Right ventricle myocardium superior (tissue), 1 donor: ENCODE results near the gene ADGRG4. TPM values are rescaled to one million over a fixed set of nuclear protein-coding genes. Genes with fewer than 3 reads are reported as not detected.
A peak's percentile ranks its signal among the peaks of the same experiment; 100 is the strongest.
"Not testable (repeated sequence)": the region's sequence is repeated elsewhere in the genome, so short reads cannot be mapped to it uniquely, and the experiment has no call there.

Source experiments
- ATAC-seq: fragments of 200-7000 bp; cut with Tn5 transposase; one replicate; pipeline ENCODE4 v1.9.1; 2020; ENCODE audit warnings: mild to moderate bottlenecking; ENCODE audit not compliant: poor library complexity
- DNase-seq: peaks from one replicate; pipeline ENCODE4 v3.0.0-alpha.2; 2020
- intact Hi-C: fragments of 100-400 bp; cut with DNase I; formaldehyde crosslinking; loops from one replicate; pipeline ENCODE4 v1.11.2; 2022
- total RNA-seq: library from RNA; stranded (reverse); fragmentation: NEBNext Ultra II Directional; extraction: Animal tissue kit (Norgen Biotek cat#: 25700); gene quantifications from one replicate; pipeline ENCODE4 v1.2.1, GENCODE V29; 2021
- donor health status: DM: no; HTN: yes; CAD: no; lungs with severe emphysema.

ADGRG4 gene
- total RNA-seq, 1 donor from 2014 or later: not detected

DNA sequence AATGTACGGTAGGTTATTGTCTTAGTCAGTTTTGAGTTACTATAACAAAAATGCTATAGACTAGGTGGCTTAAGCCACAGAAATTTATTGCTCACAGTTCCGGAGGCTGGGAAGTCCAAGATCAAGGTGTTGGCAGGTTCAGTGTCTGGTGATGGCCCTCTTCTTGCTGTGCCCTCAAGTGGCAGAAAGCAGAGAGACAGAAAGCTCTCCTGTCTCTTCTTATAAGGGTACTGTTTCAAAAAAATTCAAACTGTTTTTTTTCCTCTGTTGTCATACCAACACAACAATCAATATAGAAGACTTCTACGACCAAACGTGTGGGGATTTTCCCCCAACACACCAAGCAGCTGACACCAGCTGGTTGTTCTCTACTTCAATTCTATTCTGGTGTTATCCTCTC is 53.4 kb downstream of the ADGRG4 start:
- ATAC-seq (no peak), DNase-seq (no peak)
- intact Hi-C loops: no loop called here

DNA sequence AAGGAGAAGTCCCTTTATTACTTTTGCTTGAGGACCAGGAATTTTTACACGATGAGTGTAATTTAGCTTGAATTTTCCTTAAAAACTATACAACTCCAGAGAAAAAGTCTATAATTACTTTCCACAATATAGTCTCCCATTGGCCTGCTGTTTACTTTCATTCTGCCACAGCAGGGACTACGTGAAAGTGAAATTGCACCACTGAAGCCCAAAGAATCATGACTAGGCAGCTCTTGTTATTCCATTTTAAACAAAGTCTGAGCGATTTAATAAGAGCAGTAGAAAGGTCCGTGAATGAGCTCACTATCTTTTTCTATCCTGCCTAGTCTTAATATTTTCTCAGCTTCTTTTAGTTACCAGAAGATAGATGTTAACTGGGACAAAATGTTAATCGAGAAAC is 68.6 kb downstream of the ADGRG4 start:
- intact Hi-C loops: no loop called here
- ATAC-seq (no peak), DNase-seq (no peak)

DNA sequence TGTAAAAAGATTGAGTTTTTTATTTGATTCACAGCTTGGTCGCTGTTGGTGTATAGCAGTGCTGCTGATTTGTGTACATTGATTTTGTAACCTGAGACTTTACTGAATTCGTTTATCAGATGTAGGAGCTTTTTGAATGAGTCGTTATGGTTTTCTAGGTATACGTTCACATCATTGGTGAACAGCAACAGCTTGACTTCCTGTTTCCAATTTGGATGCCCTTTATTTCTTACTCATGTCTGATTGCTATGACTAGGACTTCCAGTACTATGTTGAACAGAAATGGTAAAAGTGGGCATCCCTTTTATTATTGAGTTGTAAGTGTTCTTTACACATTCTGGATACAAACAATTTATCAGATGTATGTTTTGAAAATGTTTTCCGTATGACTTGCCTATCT is 76.0 kb downstream of the ADGRG4 start:
- intact Hi-C loops: no loop called here
- ATAC-seq: no peak

DNA sequence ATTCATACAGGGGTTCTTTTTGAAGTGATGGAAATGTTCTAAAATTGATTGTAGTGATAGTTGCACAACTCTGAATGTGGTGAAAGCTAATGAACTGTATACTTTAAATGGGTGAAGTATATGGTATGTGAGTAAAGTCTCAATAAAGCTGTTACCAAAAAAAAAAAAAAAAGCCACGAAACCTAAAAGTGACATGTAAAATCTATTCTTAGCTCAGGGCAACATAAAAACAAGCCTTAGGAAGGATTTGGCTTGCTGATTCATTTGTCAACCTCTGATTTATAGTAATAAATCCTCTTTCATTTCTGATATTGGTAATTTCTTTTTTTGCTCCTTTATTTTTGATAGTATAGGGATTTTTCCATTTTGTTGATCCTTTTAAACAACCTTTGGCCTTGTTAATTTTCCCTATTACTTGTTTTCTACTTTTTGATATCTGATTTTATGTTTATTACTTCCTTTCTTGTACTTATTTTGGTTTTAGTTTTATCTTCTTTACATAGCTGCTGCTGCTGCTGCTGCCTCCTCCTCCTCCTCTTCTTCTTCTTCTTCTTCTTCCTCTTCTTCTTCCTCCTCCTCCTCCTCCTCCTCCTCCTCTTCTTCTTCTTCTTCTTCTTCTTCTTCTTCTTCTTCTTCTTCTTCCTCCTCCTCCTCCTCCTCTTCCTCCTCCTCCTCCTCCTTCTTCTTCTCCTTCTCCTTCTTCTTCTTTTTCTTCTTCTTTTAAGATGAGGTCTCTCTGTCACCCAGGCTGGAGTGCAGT is 79.4 kb downstream of the ADGRG4 start:
- intact Hi-C loops: no loop called here
- DNase-seq: no peak
- no peak for ATAC-seq

More for the DNA sequence above, 76.0 kb downstream of the ADGRG4 start:
- DNase-seq: no peak

DNA sequence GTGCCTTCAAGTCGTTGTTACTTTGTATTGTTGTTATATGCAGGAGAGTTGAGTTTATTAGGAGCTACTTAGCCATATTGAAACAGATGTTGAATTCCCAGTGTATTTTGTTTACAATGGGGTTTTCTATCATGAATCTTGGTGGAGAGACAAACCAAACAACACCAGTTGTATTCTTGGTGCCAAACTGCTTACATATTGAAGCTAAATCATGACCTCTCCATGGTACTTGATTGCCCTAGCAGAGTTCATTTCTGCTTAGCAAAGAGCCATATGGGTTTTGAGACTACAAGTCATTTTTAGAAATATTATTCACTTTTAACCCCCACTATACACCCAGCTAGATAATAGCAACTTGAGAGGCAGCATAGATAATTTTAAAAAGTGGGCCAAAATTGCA is 85.4 kb downstream of the ADGRG4 start:
- ATAC-seq (no peak), DNase-seq (no peak)
- intact Hi-C loops: no loop called here

DNA sequence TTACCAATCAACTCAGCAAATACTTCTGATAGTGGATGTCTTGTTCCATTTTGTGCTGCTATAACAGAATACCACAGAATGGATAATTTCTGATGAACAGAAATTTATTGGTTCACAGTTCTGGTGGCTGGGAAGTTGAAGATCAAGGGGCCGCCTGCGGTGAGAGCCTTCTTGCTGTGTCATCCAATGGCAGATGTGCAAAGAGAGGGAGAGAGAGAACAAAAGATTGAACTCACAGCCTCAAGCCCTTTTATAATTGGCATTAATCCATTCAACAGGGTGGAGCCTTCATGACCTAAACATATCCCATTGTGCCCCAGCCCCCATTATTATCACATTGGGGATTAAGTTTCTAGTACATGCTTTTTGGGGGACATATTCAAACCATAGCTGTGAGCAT is 86.1 kb downstream of the ADGRG4 start:
- DNase-seq: no peak
- intact Hi-C loops: no loop called here
- no peak for ATAC-seq

DNA sequence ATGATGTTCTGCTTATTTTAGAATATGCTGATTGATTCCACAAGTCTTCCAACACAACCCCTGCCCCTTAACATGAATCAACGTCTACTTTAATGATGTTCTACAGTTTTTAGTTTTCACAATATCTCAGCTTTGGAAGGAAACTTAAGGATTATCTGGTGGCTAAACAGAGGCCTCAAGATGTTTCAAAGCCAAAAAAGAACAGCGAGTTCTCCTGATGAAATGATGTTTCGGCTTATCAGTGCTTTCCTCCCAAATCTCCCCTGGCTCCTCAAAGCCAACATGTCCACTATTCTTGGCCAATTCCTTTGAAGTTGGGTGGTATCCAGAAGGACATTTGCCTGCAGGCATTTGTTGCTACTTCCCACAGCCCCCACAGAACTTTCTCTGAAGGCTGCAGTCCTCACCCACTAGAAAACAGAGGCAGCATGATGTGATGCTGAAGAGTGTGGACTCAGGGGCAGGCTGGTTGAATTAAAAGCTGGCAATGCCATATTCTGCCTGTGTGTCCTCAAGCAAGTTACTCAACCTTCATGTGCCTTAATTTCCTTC is 87.3 kb downstream of the ADGRG4 start:
- peak; percentile 46 for ATAC-seq
- intact Hi-C loops: no loop called here
- no peak for DNase-seq

DNA sequence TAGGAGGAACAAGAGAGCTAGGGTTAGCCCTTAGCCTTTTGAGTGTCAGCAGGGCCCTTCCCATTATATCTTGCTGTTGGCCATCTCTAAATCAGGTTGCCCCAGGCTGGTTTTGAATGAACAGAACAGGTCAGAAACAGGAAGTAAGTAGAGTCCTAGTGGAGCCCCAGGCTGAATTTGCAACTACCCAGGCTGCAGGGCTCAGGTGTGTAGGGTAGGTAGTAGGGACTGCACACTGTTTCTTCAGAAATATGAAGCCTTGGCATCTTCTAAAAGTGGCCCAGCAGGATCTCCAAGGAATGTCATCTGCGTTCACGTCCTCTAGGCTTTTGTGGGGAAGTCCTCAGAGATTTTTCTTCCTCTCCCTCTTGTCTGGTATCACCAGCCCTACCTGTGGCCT is 90.2 kb downstream of the ADGRG4 start:
- intact Hi-C loops: no loop called here
- DNase-seq (no peak), ATAC-seq (no peak)

DNA sequence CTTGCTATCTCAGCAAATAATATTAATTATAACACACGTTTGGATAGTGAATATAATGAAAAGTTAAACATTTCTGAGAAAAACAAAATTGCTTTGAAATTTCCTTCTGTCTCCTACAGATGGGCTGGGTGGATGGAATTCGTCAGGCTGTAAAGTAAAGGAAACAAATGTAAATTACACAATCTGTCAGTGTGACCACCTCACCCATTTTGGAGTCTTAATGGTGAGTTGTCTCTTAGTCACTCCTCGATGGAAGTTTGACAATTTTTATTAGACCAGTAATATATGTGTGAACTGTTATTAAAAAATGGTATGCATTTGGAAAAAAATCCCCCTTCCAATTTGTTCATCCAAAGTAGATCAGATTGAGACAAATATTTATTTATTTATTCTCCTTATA is 94.5 kb downstream of the ADGRG4 start:
- no peak for DNase-seq
- intact Hi-C loops: no loop called here
- ATAC-seq: no peak

DNA sequence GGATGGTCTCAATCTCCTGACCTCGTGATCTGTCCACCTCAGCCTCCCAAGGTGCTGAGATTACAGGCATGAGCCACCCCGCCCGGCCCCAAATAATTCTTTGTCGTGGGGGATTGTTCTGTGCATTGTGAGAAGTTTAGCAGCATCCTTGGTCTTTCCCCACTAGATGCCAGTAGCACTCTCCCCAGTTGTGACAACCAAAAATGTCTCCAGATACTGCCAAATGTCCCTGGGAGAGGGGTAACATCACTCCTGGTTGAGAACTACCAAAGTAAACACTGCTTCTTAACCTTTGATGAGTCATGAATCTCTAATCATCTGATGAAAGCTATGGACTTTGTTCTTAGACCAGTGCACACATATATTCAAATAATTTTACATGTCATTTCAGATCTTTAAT is 96.2 kb downstream of the ADGRG4 start:
- no peak for ATAC-seq
- intact Hi-C loops: no loop called here
- no peak for DNase-seq

DNA sequence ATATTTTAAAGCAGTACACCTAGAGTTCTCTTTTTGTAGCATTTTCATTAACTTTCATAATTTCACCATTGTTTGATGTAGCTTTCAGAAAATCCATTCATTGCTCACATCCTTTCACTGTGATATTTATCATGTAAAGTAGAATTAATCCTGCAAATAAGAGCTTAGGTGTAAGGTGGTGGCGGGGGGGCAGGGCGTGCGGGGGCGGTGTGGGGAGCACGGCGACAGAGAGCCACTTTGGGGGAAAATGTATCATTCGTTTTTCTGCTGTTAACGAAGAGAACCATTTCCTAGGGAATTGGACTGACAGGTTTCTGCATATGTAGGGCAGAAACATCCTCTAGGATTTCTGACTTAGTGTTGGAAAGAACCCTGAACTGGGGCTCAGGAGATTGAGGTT is 104.4 kb downstream of the ADGRG4 start:
- ATAC-seq (no peak), DNase-seq (no peak)
- intact Hi-C loops: no loop called here

DNA sequence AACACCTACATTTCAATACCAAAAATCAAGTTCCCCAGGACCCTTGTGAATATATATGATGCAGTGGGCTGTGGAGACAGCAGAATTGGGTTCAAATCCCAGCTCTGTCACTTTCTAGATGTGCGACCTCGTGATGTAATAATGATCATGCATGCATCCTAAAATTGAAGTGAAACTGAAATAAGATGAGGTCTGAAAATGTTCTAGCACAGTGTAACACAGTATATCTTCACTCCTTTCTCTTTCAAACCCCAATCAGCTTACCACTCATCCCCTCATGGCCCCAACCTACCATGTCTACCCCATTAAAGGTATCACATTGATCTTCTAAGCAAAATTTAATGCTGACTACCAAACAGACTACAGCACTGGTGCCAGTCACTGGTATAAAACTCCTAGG is 117.0 kb downstream of the ADGRG4 start:
- DNase-seq (no peak), ATAC-seq (no peak)
- intact Hi-C loops: no loop called here

DNA sequence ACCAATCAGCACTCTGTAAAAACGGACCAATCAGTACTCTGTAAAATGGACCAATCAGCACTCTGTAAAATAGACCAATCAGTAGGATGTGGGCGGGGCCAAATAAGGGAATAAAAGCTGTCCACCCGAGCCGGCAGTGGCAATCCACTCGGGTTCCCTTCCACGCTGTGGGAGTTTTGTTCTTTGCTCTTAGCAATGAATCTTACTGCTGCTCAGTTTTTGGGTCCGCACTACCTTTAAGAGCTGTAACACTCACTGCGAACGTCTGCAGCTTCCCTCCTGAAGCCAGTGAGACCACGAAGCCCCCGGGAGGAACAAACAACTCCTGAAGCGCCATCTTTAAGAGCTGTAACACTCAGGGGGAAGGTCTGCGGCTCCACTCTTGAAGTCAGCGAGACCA is 120.6 kb downstream of the ADGRG4 start:
- intact Hi-C loops: no loop called here
- no peak for ATAC-seq
- no peak for DNase-seq

DNA sequence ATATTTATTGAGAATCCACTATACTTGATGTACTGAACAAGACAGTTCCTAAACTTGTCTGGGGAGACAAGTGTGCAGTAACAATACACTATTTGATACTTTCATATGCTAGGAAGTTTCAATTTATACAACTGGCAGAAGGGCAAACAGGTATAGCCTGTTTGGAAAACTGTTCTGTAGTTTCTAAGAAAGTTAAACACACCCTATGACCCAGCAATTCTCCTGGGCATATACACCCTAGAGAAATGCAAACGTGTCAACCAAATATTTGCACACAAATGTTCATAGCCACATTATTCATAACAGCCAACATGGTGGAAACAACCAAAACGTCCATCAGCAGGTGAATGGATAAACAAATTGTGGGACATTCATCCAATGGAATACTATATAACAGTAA is 123.0 kb downstream of the ADGRG4 start:
- DNase-seq (no peak), ATAC-seq (no peak)
- intact Hi-C loops: no loop called here

DNA sequence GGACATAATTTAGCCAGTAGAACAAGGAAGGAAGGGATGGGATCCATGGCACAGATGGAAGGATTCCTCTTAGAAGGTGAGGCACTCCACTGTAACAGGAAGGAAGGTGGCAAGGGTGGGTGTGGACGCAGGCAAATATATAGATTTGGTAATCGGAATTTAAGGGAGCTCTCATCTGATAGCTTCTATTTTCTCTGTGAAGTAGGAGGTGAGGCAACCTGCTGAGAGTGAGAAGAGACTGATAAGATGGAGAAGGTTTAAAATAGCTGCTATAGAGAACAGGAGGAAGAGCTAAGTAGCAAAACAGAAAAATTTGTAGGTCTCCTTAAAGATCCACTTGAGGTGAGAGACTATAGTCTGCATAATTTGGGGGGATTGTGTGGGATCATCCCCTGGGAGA is 125.2 kb downstream of the ADGRG4 start:
- intact Hi-C loops: no loop called here
- ATAC-seq: no peak
- no peak for DNase-seq

DNA sequence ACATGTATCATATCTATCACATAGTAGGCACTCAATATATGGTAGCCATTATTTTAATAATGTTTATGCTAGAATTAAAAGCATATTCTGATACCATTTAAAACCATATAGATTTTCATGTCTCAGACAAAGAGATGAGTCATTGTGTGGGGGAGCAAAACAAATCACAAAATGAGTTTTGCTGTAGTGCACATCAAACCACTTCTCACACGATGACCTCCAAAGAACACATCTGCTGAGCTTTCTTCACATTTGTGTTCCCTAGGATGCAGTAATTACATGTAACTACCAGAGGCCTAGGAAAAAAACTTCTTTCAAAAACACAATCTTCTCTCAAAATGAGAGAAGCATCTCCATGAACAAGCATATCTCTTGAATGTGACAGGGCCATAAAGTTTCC is 130.9 kb downstream of the ADGRG4 start:
- no peak for ATAC-seq
- intact Hi-C loops: no loop called here
- DNase-seq: no peak

DNA sequence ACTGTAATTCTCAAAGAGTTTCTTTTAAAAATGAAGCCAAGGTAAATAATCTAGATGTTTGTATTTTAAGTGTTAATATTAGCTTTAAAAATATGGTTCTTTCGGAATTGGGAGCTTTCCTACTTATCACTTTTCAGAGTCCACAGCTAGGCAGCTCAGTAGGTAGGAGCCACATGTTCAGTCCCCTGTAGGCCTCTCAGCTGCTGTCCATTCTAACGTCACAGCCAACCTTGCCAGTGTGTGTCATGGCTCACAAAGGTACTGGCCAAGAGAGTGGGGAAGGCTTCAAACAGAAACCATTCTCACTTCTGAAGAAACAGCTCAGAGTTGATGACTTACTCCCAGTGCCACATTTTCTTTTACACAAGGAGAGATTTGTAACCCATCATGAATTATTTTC is 137.0 kb downstream of the ADGRG4 start:
- DNase-seq (no peak), ATAC-seq (no peak)
- intact Hi-C loops: no loop called here

DNA sequence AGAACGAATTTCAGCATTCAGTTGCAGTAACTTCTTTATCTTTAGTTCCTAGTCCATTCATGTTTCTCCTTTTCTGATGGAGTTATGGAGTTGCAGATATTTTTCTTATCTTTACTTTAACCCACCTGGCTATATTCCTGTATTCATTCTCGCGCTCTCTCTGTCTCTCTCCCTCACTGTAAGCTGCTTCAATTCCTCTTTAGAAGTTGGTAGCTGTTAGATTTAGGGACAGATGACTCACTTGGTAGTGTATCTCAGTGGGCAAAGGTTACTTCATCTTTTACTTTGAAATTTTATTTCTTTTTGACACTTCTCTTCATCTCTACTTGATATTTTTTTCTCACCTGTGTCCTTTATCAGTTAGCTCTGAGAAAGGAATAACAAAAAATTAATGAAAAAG is 137.4 kb downstream of the ADGRG4 start:
- no peak for ATAC-seq
- intact Hi-C loops: no loop called here
- DNase-seq: no peak

DNA sequence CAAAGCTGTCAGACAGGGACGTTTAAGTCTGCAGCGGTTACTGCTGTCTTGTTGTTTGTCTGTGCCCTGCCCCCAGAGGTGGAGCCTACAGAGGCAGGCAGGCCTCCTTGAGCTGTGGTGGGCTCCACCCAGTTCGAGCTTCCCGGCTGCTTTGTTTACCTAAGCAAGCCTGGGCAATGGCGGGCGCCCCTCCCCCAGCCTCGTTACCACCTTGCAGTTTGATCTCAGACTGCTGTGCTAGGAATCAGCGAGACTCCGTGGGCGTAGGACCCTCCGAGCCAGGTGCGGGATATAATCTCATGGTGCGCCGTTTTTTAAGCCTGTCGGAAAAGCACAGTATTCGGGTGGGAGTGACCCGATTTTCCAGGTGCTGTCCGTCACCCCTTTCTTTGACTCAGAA is 144.9 kb downstream of the ADGRG4 start:
- intact Hi-C loops, ATAC-seq, DNase-seq: not testable (repeated sequence)

DNA sequence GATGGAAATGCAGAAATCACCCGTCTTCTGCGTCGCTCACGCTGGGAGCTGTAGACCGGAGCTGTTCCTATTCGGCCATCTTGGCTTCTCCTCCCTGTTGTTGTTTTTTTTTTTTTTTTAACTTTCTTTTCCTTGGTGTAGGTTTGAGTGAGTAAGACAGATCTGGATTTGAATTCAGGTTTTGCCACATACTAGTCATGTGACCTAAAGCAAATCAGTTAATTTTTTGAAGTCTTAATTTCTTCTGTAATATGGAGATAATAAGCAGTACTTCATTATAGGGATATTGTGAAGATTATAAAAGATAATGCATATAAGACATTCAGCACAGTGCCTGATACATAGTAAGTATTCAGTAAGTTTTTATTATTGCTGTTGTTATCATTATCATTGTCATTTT is 145.4 kb downstream of the ADGRG4 start:
- intact Hi-C loops: no loop called here
- ATAC-seq: no peak
- no peak for DNase-seq

DNA sequence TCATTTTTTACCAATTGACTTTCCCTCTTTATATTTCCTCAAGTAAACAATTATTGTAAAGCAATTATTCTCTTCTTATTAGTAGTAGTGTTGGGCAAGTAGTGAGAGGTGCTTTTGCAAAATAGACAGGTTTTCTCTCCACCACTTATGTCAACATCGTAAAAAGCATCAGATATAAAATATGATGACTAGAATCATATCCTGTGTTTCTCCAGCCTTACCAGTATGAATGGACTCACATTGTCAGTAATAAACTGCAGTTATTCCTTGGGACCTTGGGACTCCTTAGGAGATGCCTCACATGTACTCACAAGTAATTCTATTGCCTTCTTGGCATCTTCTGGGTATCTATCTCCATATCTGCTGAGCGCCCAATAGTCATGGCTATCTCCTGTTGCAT is 146.5 kb downstream of the ADGRG4 start:
- intact Hi-C loops: no loop called here
- ATAC-seq (no peak), DNase-seq (no peak)
